ENCODE measurements around the gene GSTT2B. TPM values are rescaled to one million over a fixed set of nuclear protein-coding genes. Genes with fewer than 3 reads are reported as not detected.
"Not testable (repeated sequence)": the region's sequence is repeated elsewhere in the genome, so short reads cannot be mapped to it uniquely, and the experiment has no call there.

GSTT2B gene
- total and polyA plus RNA-seq, 2 of the 8 experiments (the other 6 are each of a cell fraction or from before 2014, with no cell fraction given), result 6.3 to 13.3 TPM

GRCh38 chr22:23954193-23954990 is 6.6 kb downstream of the GSTT2B start:
- FAIRE-seq; POLR2A ChIA-PET (ENCODE audit: partially characterized antibody): not testable (repeated sequence)
- 77 to 100% methylated on average over 1 to 8 of the region's 8 CpGs for WGBS, 2 experiments (ENCODE audit: extremely low coverage in 1 of 2, insufficient coverage in 1 of 2, insufficient read length in 1 of 2, insufficient replicate concordance in 2 of 2, low coverage in 1 of 2, low lambda C conversion rate in 2 of 2, missing lambda C conversion rate in 1 of 2)

More at GRCh38 chr22:23954193-23954990, 6.6 kb downstream of the GSTT2B start:
- Histone ChIP-seq H4K91ac (replicated peaks; ENCODE audit: insufficient read length, low read length) (peak overlapping the region; percentile 74), H2BK20ac (ENCODE audit: low read length) (peak overlapping the region; percentile 73), H3K4me1 (replicated peaks in 1 of 4; ENCODE audit: control insufficient read depth in 3 of 4, insufficient read depth in 4 of 4, low read length in 3 of 4) (peaks cover 3 to 10% (median 6%) of the 10 kb centered on the region in 4 experiments), H2AK5ac (ENCODE audit: low read depth, low read length) (peak overlapping the region; percentile 97), H2BK15ac (ENCODE audit: low read length) (peak overlapping the region; percentile 55; the same call in 1 of the 2 replicates), H3K56ac (replicated peaks; ENCODE audit: insufficient read length, low read depth, low read length) (peak overlapping the region; percentile 59), H2BK5ac (ENCODE audit: low read depth, low read length) (peak overlapping the region; percentile 98), H4K5ac (ENCODE audit: insufficient read length, low read depth, low read length) (peak overlapping the region; percentile 45), H2BK12ac (ENCODE audit: low read depth, low read length) (peak overlapping the region; percentile 99), H3K18ac (ENCODE audit: extremely low read depth, low read length) (peak overlapping the region; percentile 62), H3K4me2 (ENCODE audit: insufficient read depth in 1 of 2, low read depth in 2 of 2, low read length in 2 of 2) (peak overlapping the region; percentile 51 to 54), H3K4ac (replicated peaks; ENCODE audit: insufficient read length, low read depth, low read length) (peak overlapping the region; percentile 85), H2BK120ac (replicated peaks; ENCODE audit: low read depth, low read length) (peak overlapping the region; percentile 54)
- H4K8ac ChIP-seq (ENCODE audit: extremely low read depth, insufficient read depth, low read length); DNase-seq (ENCODE audit: low read depth in 1 of 2, low spot score in 2 of 2); H3K23ac ChIP-seq (ENCODE audit: insufficient read length); H3K27me3 ChIP-seq (replicated peaks in 1 of 4; ENCODE audit: control insufficient read depth in 3 of 4, extremely low read depth in 1 of 4, insufficient read depth in 3 of 4, low read length in 3 of 4); H3K36me3 ChIP-seq (ENCODE audit: control insufficient read depth in 2 of 4, insufficient read depth in 4 of 4, low read length in 3 of 4); H4K20me1 ChIP-seq (replicated peaks in 1 of 2; ENCODE audit: control insufficient read depth in 1 of 2, insufficient read depth in 2 of 2, low read length in 2 of 2); H3K23me2 ChIP-seq (ENCODE audit: low read depth, low read length); H3K9ac ChIP-seq (replicated peaks in 1 of 4; ENCODE audit: extremely low read depth in 1 of 4, low read depth in 3 of 4, low read length in 3 of 4); H3K14ac ChIP-seq (ENCODE audit: insufficient read length); H2AFZ ChIP-seq (ENCODE audit: low read length); H3K9me3 ChIP-seq (ENCODE audit: insufficient read depth in 2 of 2, low read depth in 1 of 2, low read length in 1 of 2); CTCF ChIA-PET (ENCODE audit: partially characterized antibody); H3K4me3 ChIP-seq (ENCODE audit: extremely low read depth in 1 of 4, insufficient read depth in 2 of 4, low read depth in 3 of 4, low read length in 4 of 4); H3K79me2 ChIP-seq (ENCODE audit: control insufficient read depth in 1 of 2, insufficient read depth in 2 of 2, low read length in 2 of 2); H3K79me1 ChIP-seq (ENCODE audit: low read depth, low read length); H3K27ac ChIP-seq (ENCODE audit: low read depth, low read length): not testable (repeated sequence)
